Panc1 (cell line): Measurements from ENCODE around the gene SAMM50. TPM values are rescaled to one million over a fixed set of nuclear protein-coding genes. Genes with fewer than 3 reads are reported as not detected.

Source experiments
- ATAC-seq: fragments of 200-7000 bp; cut with Tn5 transposase; 2 replicates; pipeline ENCODE4 v1.9.1; 2020; ENCODE audit warnings: mild to moderate bottlenecking, moderate library complexity
- BruUV-seq: library from RNA; stranded (reverse); fragments of 400-500 nt; replicated peaks from 2 replicates; lab custom pipeline; 2021; lab: Mats Ljungman, UMichigan
- CTCF ChIA-PET: fragments of 300-600 bp; sonication (Branson Sonifier 250); formaldehyde crosslinking; loops from one replicate; lab custom pipeline; 2022; ENCODE audit warnings: antibody characterized with exemption; lab: Charles Lee
- POLR2A ChIA-PET: fragments of 300-600 bp; sonication (Branson Sonifier 250); formaldehyde crosslinking; loops from one replicate; lab custom pipeline; 2022; ENCODE audit warnings: antibody characterized with exemption; lab: Charles Lee
- DNase-seq: peaks from one replicate; pipeline ENCODE4 v3.0.0-alpha.2; 2010; ENCODE audit warnings: low read depth, low spot score
- H3K27ac ChIP-seq: 2 replicates; pipeline ENCODE4 v1.5.1; 2011; ENCODE audit warnings: mild to moderate bottlenecking, low read length, inconsistent platforms
- H3K27me3 ChIP-seq: fragments of 200-500 bp; sonication (Bioruptor generic); 2 replicates; pipeline ENCODE4 v1.6.0; 2014; ENCODE audit warnings: low read length, inconsistent platforms; ENCODE audit not compliant: control insufficient read depth, insufficient read depth
- H3K36me3 ChIP-seq: fragments of 200-500 bp; sonication (Bioruptor generic); 2 replicates; pipeline ENCODE4 v1.5.1; 2014; ENCODE audit warnings: inconsistent platforms, mild to moderate bottlenecking, low read length, moderate library complexity; ENCODE audit not compliant: control insufficient read depth, insufficient read depth
- H3K4me1 ChIP-seq: 2 replicates; pipeline ENCODE4 v1.5.1; 2011; ENCODE audit warnings: inconsistent platforms, mild to moderate bottlenecking, low read length, moderate library complexity; ENCODE audit not compliant: control insufficient read depth, insufficient read depth
- H3K4me3 ChIP-seq, 2 experiments: 2 replicates each; pipeline ENCODE4 v1.5.1; 2011 to 2012; ENCODE audit warnings: low read depth in 2 of 2, low read length in 2 of 2, mild to moderate bottlenecking in 2 of 2, inconsistent platforms in 1 of 2, moderate library complexity in 1 of 2
- H3K9me3 ChIP-seq: fragments of 200-500 bp; sonication (Bioruptor generic); 2 replicates; pipeline ENCODE4 v1.5.1; 2014; ENCODE audit warnings: low read depth, mild to moderate bottlenecking, inconsistent platforms, low read length, moderate library complexity; ENCODE audit not compliant: control insufficient read depth, insufficient read depth
- POLR2AphosphoS5 ChIP-seq: IDR thresholded peaks from 2 replicates; pipeline ENCODE4 v1.6.1; 2012; ENCODE audit warnings: mild to moderate bottlenecking, low read depth, low read length, moderate library complexity
- SIN3A ChIP-seq: IDR thresholded peaks from 2 replicates; pipeline ENCODE4 v1.6.1; 2012; ENCODE audit warnings: low read depth, mild to moderate bottlenecking, low read length, moderate library complexity, borderline replicate concordance; ENCODE audit not compliant: insufficient read depth
- TCF7L2 ChIP-seq: IDR thresholded peaks from 2 replicates; pipeline ENCODE4 v1.6.1; 2011; ENCODE audit warnings: mild to moderate bottlenecking, low read depth, low read length, inconsistent platforms
- in situ Hi-C: cut with HindIII; loops from 2 replicates; pipeline ENCODE4 v1.10.0; 2016; ENCODE audit warnings: low sequenced_read_pairs, low pct_unique_long_range_greater_than_20kb
- intact Hi-C: fragments of 100-400 bp; cut with micrococcal nuclease; formaldehyde crosslinking; loops from one replicate; pipeline ENCODE4 v1.10.0; 2022; ENCODE audit not compliant: unreplicated experiment
- total RNA-seq: library from RNA; stranded (reverse); gene quantifications from one replicate; pipeline ENCODE4 v1.2.1, GENCODE V29; 2021; ENCODE audit not compliant: unreplicated experiment
- TF ChIP-seq, protein P1 (sequence below), 2 experiments: IDR thresholded peaks; 2 replicates each; pipeline ENCODE4 v1.6.1; 2011 to 2012; ENCODE audit warnings: low read depth in 2 of 2, control low read depth in 1 of 2, low read length in 1 of 2, mild to moderate bottlenecking in 1 of 2, moderate library complexity in 1 of 2; ENCODE audit not compliant: insufficient read depth in 1 of 2
- TF ChIP-seq, protein P2 (sequence below): fragments of 450-650 bp; IDR thresholded peaks from 2 replicates; pipeline ENCODE4 v1.5.1; 2017; ENCODE audit warnings: mild to moderate bottlenecking

SAMM50 gene
- total RNA-seq, 1 experiment from 2014 or later: 40.5 TPM

- H3K27me3 ChIP-seq: no peaks in the 10 kb centered on the region
- H3K9me3 ChIP-seq: no peaks in the 10 kb centered on the region
- POLR2A ChIA-PET: no interaction called here
- no peaks in the 10 kb centered on the region for H3K36me3 ChIP-seq
- intact Hi-C loops: no loop called here
- peak overlapping the region; percentile 83; the same call in 1 of the 2 replicates for H3K27ac ChIP-seq
- peaks cover 15% of the 10 kb centered on the region for H3K4me1 ChIP-seq
- CTCF ChIA-PET: no interaction called here
- no peak for DNase-seq
- ATAC-seq: peak; percentile 28
- peak overlapping the region; percentile 49 to 58 for H3K4me3 ChIP-seq
- in situ Hi-C loops: no loop called here
- no TSS peak for BruUV-seq
- TF ChIP-seq POLR2AphosphoS5 (no peak), TCF7L2 (no peak), SIN3A (no peak)
- TF ChIP-seq, protein P1, sequence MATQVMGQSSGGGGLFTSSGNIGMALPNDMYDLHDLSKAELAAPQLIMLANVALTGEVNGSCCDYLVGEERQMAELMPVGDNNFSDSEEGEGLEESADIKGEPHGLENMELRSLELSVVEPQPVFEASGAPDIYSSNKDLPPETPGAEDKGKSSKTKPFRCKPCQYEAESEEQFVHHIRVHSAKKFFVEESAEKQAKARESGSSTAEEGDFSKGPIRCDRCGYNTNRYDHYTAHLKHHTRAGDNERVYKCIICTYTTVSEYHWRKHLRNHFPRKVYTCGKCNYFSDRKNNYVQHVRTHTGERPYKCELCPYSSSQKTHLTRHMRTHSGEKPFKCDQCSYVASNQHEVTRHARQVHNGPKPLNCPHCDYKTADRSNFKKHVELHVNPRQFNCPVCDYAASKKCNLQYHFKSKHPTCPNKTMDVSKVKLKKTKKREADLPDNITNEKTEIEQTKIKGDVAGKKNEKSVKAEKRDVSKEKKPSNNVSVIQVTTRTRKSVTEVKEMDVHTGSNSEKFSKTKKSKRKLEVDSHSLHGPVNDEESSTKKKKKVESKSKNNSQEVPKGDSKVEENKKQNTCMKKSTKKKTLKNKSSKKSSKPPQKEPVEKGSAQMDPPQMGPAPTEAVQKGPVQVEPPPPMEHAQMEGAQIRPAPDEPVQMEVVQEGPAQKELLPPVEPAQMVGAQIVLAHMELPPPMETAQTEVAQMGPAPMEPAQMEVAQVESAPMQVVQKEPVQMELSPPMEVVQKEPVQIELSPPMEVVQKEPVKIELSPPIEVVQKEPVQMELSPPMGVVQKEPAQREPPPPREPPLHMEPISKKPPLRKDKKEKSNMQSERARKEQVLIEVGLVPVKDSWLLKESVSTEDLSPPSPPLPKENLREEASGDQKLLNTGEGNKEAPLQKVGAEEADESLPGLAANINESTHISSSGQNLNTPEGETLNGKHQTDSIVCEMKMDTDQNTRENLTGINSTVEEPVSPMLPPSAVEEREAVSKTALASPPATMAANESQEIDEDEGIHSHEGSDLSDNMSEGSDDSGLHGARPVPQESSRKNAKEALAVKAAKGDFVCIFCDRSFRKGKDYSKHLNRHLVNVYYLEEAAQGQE (IDR thresholded peaks at IDR 0.05; ENCODE audit: insufficient read depth in 1 of 2, low read depth in 2 of 2, low read length in 1 of 2): no peak
- TF ChIP-seq, protein P2, sequence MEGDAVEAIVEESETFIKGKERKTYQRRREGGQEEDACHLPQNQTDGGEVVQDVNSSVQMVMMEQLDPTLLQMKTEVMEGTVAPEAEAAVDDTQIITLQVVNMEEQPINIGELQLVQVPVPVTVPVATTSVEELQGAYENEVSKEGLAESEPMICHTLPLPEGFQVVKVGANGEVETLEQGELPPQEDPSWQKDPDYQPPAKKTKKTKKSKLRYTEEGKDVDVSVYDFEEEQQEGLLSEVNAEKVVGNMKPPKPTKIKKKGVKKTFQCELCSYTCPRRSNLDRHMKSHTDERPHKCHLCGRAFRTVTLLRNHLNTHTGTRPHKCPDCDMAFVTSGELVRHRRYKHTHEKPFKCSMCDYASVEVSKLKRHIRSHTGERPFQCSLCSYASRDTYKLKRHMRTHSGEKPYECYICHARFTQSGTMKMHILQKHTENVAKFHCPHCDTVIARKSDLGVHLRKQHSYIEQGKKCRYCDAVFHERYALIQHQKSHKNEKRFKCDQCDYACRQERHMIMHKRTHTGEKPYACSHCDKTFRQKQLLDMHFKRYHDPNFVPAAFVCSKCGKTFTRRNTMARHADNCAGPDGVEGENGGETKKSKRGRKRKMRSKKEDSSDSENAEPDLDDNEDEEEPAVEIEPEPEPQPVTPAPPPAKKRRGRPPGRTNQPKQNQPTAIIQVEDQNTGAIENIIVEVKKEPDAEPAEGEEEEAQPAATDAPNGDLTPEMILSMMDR: no peak
These were observed 70.2 kb downstream of the SAMM50 start for GRCh38 chr22:44025171-44026065.

- Histone ChIP-seq H3K27ac (peak overlapping the region; percentile 83), H3K27me3 (no peaks in the 10 kb centered on the region), H3K4me1 (peaks cover 15% of the 10 kb centered on the region), H3K9me3 (no peaks in the 10 kb centered on the region), H3K36me3 (no peaks in the 10 kb centered on the region), H3K4me3 (peak overlapping the region; percentile 49 to 58)
- BruUV-seq: no TSS peak
- ChIA-PET POLR2A (interaction anchor here (0.6 kb wide), 1 partner anchor 27 kb away, joined by 4 read pairs; no protein-coding TSS in a partner anchor), CTCF (no interaction called here)
- DNase-seq (no peak), ATAC-seq (peak; percentile 44)
- in situ Hi-C loops (no loop called here), intact Hi-C loops (no loop called here)
- TF ChIP-seq, protein P2: no peak
- no peak for TF ChIP-seq SIN3A
- TF ChIP-seq, protein P1 (IDR thresholded peaks at IDR 0.05; ENCODE audit: insufficient read depth in 1 of 2, low read depth in 2 of 2, low read length in 1 of 2): no peak
- no peak for TF ChIP-seq TCF7L2
- no peak for TF ChIP-seq POLR2AphosphoS5
These were observed 70.9 kb downstream of the SAMM50 start for GRCh38 chr22:44026066-44026629.
